B cell (primary cell): ENCODE data around the gene STON2.

Experiments
- EZH2 ChIP-seq: IDR thresholded peaks from 2 replicates; pipeline ENCODE4 v1.6.1; 2012; ENCODE audit warnings: borderline replicate concordance, low read depth, mild to moderate bottlenecking, moderate library complexity, low read length; ENCODE audit not compliant: insufficient read depth, poor library complexity, severe bottlenecking
- TF ChIP-seq, protein P1 (sequence below): fragments of 200-600 bp; IDR thresholded peaks from one replicate; pipeline ENCODE4 v1.8.0; 2022; ENCODE audit warnings: antibody characterized with exemption, mild to moderate bottlenecking

DNA sequence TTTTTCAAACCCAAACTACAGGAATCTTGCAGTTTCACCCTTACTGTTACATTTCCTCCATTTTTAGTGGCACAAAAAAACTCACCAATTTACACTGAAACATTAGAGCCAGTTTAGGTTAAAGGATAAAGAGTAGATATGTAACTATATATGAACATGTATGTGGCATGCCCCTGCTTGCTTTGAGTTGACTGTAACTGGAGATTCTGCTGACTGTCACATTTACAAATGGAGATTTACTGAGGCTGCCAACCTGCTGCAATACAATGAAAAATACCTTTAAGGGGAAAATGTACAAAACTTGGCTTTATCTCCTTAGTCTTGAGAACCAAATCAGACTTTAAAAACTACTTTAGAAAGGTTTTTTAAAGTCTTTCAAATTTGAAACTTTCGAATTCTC lies 28.3 kb downstream of the STON2 start:
- TF ChIP-seq, protein P1, sequence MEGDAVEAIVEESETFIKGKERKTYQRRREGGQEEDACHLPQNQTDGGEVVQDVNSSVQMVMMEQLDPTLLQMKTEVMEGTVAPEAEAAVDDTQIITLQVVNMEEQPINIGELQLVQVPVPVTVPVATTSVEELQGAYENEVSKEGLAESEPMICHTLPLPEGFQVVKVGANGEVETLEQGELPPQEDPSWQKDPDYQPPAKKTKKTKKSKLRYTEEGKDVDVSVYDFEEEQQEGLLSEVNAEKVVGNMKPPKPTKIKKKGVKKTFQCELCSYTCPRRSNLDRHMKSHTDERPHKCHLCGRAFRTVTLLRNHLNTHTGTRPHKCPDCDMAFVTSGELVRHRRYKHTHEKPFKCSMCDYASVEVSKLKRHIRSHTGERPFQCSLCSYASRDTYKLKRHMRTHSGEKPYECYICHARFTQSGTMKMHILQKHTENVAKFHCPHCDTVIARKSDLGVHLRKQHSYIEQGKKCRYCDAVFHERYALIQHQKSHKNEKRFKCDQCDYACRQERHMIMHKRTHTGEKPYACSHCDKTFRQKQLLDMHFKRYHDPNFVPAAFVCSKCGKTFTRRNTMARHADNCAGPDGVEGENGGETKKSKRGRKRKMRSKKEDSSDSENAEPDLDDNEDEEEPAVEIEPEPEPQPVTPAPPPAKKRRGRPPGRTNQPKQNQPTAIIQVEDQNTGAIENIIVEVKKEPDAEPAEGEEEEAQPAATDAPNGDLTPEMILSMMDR = no peak
- no peak for TF ChIP-seq EZH2
